Measurements from ENCODE around the gene GDPD1. TPM values are rescaled to one million over a fixed set of nuclear protein-coding genes. Genes with fewer than 3 reads are reported as not detected.
"Not testable (repeated sequence)": the region's sequence is repeated elsewhere in the genome, so short reads cannot be mapped to it uniquely, and the experiment has no call there.

GDPD1 gene
- total RNA-seq, 3 donors from 2014 or later = 0.96 to 5.9 (median 4.8) TPM

DNA sequence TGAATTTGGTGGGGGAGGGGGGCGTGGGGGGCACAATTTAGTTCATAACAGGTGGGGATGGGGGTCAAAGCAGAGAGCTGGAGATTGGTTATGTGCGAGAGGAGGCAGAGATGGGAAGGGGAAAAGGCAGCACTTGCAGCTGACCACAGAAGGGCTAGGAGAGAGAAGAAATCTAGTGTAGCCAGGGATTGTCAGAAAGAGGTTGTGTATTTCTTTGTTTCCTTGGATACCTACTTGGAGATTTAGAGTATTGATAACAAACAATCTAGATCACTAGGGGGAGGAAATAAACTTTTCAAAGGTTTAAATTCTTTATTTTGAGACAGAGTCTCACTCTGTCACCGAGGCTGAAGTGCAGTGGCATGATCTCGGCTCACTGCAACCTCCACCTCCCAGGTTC, 64.0 kb downstream of the GDPD1 start:
- no peak overlapping the region for H3K27ac ChIP-seq
- no peak for TF ChIP-seq POLR2AphosphoS5 (IDR thresholded peaks at IDR 0.05)
- H3K4me3 ChIP-seq = no peak overlapping the region
- intact Hi-C loops (cut with DNase I; ENCODE audit: low total_unique reads) = no loop called here
- no peaks in the 10 kb centered on the region for H3K27me3 ChIP-seq
- DNase-seq (ENCODE audit: low spot score in 2 of 2) = no peak
- no peaks in the 10 kb centered on the region for H3K9me3 ChIP-seq
- H3K4me1 ChIP-seq = no peaks in the 10 kb centered on the region
- no peaks in the 10 kb centered on the region for H3K36me3 ChIP-seq

DNA sequence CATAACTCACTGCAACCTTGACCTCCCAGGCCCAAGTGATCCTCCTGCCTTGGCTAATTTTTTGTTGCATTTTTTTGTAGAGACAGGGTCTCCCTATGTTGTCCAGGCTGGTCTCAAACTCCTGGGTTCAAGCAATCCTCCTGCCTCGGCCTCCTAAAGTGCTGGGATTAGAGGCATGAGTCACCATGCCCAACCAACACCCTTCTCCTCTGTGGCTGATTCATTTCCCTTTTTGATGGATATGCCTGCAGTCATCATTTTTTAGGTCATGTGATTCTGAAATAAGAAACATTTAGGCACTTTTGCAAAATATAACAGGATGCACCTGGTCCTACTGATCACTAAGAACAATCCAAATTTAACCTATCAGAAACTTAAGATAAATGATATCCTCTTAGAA, 67.1 kb downstream of the GDPD1 start:
- no peaks in the 10 kb centered on the region for H3K4me1 ChIP-seq
- no peak overlapping the region for H3K4me3 ChIP-seq
- no peaks in the 10 kb centered on the region for H3K27me3 ChIP-seq
- H3K9me3 ChIP-seq = no peaks in the 10 kb centered on the region
- H3K36me3 ChIP-seq = no peaks in the 10 kb centered on the region
- intact Hi-C loops (cut with DNase I; ENCODE audit: low total_unique reads) = no loop called here
- no peak overlapping the region for H3K27ac ChIP-seq
- TF ChIP-seq POLR2AphosphoS5 (IDR thresholded peaks at IDR 0.05) (no peak), POLR2A (IDR thresholded peaks at IDR 0.05) (no peak)
- TF ChIP-seq, protein P1, sequence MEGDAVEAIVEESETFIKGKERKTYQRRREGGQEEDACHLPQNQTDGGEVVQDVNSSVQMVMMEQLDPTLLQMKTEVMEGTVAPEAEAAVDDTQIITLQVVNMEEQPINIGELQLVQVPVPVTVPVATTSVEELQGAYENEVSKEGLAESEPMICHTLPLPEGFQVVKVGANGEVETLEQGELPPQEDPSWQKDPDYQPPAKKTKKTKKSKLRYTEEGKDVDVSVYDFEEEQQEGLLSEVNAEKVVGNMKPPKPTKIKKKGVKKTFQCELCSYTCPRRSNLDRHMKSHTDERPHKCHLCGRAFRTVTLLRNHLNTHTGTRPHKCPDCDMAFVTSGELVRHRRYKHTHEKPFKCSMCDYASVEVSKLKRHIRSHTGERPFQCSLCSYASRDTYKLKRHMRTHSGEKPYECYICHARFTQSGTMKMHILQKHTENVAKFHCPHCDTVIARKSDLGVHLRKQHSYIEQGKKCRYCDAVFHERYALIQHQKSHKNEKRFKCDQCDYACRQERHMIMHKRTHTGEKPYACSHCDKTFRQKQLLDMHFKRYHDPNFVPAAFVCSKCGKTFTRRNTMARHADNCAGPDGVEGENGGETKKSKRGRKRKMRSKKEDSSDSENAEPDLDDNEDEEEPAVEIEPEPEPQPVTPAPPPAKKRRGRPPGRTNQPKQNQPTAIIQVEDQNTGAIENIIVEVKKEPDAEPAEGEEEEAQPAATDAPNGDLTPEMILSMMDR (IDR thresholded peaks at IDR 0.05) = no peak
- DNase-seq (ENCODE audit: low spot score in 2 of 2) = no peak

DNA sequence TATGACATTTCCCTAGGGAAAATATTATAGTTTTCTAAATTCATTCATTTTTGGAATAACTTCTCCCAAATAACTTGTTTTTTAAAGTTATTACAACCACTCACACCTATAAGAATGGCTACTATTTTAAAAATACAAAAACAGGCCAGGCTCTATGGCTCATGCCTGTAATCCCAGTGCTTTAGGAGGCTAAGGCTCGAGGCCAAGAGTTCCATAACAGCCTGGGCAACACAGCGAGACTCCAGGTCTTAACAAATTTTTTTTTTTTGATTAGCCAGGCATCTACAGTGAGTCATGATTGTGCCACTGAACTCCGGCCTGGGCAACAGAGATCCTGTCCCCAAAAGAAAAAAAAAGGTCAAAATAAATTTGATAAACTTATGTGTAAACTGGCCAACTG, 67.6 kb downstream of the GDPD1 start:
- Histone ChIP-seq H3K36me3 (no peaks in the 10 kb centered on the region), H3K9me3 (no peaks in the 10 kb centered on the region), H3K27ac (no peak overlapping the region), H3K4me1 (no peaks in the 10 kb centered on the region), H3K27me3 (no peaks in the 10 kb centered on the region), H3K4me3 (no peak overlapping the region)
- DNase-seq (ENCODE audit: low spot score in 2 of 2) = no peak
- intact Hi-C loops (cut with DNase I; ENCODE audit: low total_unique reads) = no loop called here
- no peak for TF ChIP-seq POLR2A (IDR thresholded peaks at IDR 0.05)
- TF ChIP-seq POLR2AphosphoS5 (IDR thresholded peaks at IDR 0.05) = no peak
- TF ChIP-seq, protein P1 (IDR thresholded peaks at IDR 0.05) = no peak

DNA sequence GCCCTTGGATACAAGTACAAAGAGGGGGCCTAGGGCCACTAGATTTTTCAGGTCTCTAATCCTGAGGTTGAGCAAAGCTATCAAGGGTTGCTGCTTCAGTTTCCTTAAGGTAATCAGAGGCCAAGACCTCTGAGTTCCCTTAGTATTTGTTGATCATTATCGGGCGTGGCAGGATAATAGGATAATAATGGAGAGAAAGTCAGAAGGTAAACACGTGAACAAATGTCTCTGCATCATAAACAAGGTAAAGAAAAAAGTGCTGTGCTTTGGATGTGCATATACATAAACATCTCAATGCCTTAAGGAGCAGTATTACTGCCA, 69.6 kb downstream of the GDPD1 start:
- intact Hi-C loops (cut with DNase I; ENCODE audit: low total_unique reads) = no loop called here
- DNase-seq (ENCODE audit: low spot score in 2 of 2) = no peak
- H3K27me3 ChIP-seq = no peaks in the 10 kb centered on the region
- H3K36me3 ChIP-seq = no peaks in the 10 kb centered on the region
- H3K4me1 ChIP-seq = no peaks in the 10 kb centered on the region
- H3K9me3 ChIP-seq = no peaks in the 10 kb centered on the region
- no peak overlapping the region for H3K27ac ChIP-seq
- no peak for TF ChIP-seq POLR2AphosphoS5 (IDR thresholded peaks at IDR 0.05)
- no peak for TF ChIP-seq POLR2A (IDR thresholded peaks at IDR 0.05)
- TF ChIP-seq, protein P1 (IDR thresholded peaks at IDR 0.05) = no peak
- no peak overlapping the region for H3K4me3 ChIP-seq

DNA sequence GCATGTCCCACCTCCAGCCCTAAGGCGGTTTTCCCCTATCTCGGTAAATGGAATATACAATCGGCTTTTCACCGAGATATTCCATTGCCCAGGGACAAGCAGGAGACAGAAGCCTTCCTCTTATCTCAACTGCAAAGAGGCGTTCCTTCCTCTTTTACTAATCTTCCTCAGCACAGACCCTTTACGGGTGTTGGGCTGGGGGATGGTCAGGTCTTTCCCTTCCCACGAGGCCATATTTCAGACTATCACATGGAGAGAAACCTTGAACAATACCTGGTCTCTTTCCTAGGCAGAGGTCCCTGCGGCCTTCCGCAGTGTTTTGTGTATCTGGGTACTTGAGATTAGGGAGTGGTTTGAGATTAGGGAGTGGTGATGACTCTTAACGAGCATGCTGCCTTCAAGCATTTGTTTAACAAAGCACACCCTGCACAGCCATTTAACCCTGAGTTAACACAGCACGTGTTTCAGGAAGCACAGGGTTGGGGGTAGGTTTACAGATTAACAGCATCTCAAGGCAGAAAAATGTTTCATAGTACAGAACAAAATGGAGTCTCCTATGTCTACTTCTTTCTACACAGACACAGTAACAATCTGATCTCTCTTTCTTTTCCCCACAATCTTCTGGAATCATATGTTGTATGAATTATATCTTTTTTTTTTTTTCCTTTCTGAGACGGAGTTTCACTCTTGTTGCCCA, 70.1 kb downstream of the GDPD1 start:
- H3K4me1 ChIP-seq; H3K36me3 ChIP-seq; H3K4me3 ChIP-seq; H3K27me3 ChIP-seq; H3K9me3 ChIP-seq; intact Hi-C loops (cut with DNase I; ENCODE audit: low total_unique reads); DNase-seq (ENCODE audit: low spot score in 2 of 2); H3K27ac ChIP-seq: not testable (repeated sequence)

DNA sequence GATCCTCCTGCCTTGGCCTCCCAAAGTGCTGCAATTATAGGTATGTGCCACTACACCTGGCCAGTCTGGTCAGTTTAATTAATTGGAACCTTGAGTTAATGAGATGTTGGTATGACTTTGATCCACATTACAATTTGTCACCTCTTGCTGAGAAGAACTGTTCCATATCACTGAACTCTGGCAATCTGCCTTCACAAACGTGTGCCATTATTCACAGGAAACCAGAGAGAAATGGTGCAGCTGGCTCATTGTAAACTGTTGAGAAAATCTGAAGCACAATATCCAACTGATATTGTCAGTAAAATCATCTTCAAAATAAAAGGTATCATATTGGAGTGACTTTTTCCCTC, 71.8 kb downstream of the GDPD1 start:
- intact Hi-C loops (cut with DNase I; ENCODE audit: low total_unique reads) = no loop called here

More for the DNA sequence above, 71.8 kb downstream of the GDPD1 start:
- Histone ChIP-seq H3K4me1 (no peaks in the 10 kb centered on the region), H3K36me3 (no peaks in the 10 kb centered on the region), H3K27ac (no peak overlapping the region), H3K9me3 (no peaks in the 10 kb centered on the region), H3K4me3 (no peak overlapping the region), H3K27me3 (no peaks in the 10 kb centered on the region)
- TF ChIP-seq, protein P1 (IDR thresholded peaks at IDR 0.05) = no peak
- TF ChIP-seq POLR2A (IDR thresholded peaks at IDR 0.05) (no peak), POLR2AphosphoS5 (IDR thresholded peaks at IDR 0.05) (no peak)
- no peak for DNase-seq (ENCODE audit: low spot score in 2 of 2)

All from breast epithelium (tissue), 4 donors.